Panc1 (cell line): ENCODE measurements around the gene XIAP. TPM values are rescaled to one million over a fixed set of nuclear protein-coding genes. Genes with fewer than 3 reads are reported as not detected.
A peak's percentile ranks its signal among the peaks of the same experiment; 100 is the strongest.

Experiments used
- ATAC-seq: fragments of 200-7000 bp; cut with Tn5 transposase; 2 replicates; pipeline ENCODE4 v1.9.1; 2020; ENCODE audit warnings: mild to moderate bottlenecking, moderate library complexity
- BruUV-seq: library from RNA; stranded (reverse); fragments of 400-500 nt; replicated peaks from 2 replicates; lab custom pipeline; 2021; lab: Mats Ljungman, UMichigan
- CTCF ChIA-PET: fragments of 300-600 bp; sonication (Branson Sonifier 250); formaldehyde crosslinking; loops from one replicate; lab custom pipeline; 2022; ENCODE audit warnings: antibody characterized with exemption; lab: Charles Lee
- POLR2A ChIA-PET: fragments of 300-600 bp; sonication (Branson Sonifier 250); formaldehyde crosslinking; loops from one replicate; lab custom pipeline; 2022; ENCODE audit warnings: antibody characterized with exemption; lab: Charles Lee
- DNase-seq: peaks from one replicate; pipeline ENCODE4 v3.0.0-alpha.2; 2010; ENCODE audit warnings: low read depth, low spot score
- H3K27ac ChIP-seq: 2 replicates; pipeline ENCODE4 v1.5.1; 2011; ENCODE audit warnings: mild to moderate bottlenecking, low read length, inconsistent platforms
- H3K27me3 ChIP-seq: fragments of 200-500 bp; sonication (Bioruptor generic); 2 replicates; pipeline ENCODE4 v1.6.0; 2014; ENCODE audit warnings: low read length, inconsistent platforms; ENCODE audit not compliant: control insufficient read depth, insufficient read depth
- H3K36me3 ChIP-seq: fragments of 200-500 bp; sonication (Bioruptor generic); 2 replicates; pipeline ENCODE4 v1.5.1; 2014; ENCODE audit warnings: inconsistent platforms, mild to moderate bottlenecking, low read length, moderate library complexity; ENCODE audit not compliant: control insufficient read depth, insufficient read depth
- H3K4me1 ChIP-seq: 2 replicates; pipeline ENCODE4 v1.5.1; 2011; ENCODE audit warnings: inconsistent platforms, mild to moderate bottlenecking, low read length, moderate library complexity; ENCODE audit not compliant: control insufficient read depth, insufficient read depth
- H3K4me3 ChIP-seq, 2 experiments: 2 replicates each; pipeline ENCODE4 v1.5.1; 2011 to 2012; ENCODE audit warnings: low read depth in 2 of 2, low read length in 2 of 2, mild to moderate bottlenecking in 2 of 2, inconsistent platforms in 1 of 2, moderate library complexity in 1 of 2
- H3K9me3 ChIP-seq: fragments of 200-500 bp; sonication (Bioruptor generic); 2 replicates; pipeline ENCODE4 v1.5.1; 2014; ENCODE audit warnings: low read depth, mild to moderate bottlenecking, inconsistent platforms, low read length, moderate library complexity; ENCODE audit not compliant: control insufficient read depth, insufficient read depth
- POLR2AphosphoS5 ChIP-seq: IDR thresholded peaks from 2 replicates; pipeline ENCODE4 v1.6.1; 2012; ENCODE audit warnings: mild to moderate bottlenecking, low read depth, low read length, moderate library complexity
- SIN3A ChIP-seq: IDR thresholded peaks from 2 replicates; pipeline ENCODE4 v1.6.1; 2012; ENCODE audit warnings: low read depth, mild to moderate bottlenecking, low read length, moderate library complexity, borderline replicate concordance; ENCODE audit not compliant: insufficient read depth
- TCF7L2 ChIP-seq: IDR thresholded peaks from 2 replicates; pipeline ENCODE4 v1.6.1; 2011; ENCODE audit warnings: mild to moderate bottlenecking, low read depth, low read length, inconsistent platforms
- in situ Hi-C: cut with HindIII; loops from 2 replicates; pipeline ENCODE4 v1.10.0; 2016; ENCODE audit warnings: low sequenced_read_pairs, low pct_unique_long_range_greater_than_20kb
- intact Hi-C: fragments of 100-400 bp; cut with micrococcal nuclease; formaldehyde crosslinking; loops from one replicate; pipeline ENCODE4 v1.10.0; 2022; ENCODE audit not compliant: unreplicated experiment
- total RNA-seq: library from RNA; stranded (reverse); gene quantifications from one replicate; pipeline ENCODE4 v1.2.1, GENCODE V29; 2021; ENCODE audit not compliant: unreplicated experiment
- TF ChIP-seq, protein P1 (sequence below), 2 experiments: IDR thresholded peaks; 2 replicates each; pipeline ENCODE4 v1.6.1; 2011 to 2012; ENCODE audit warnings: low read depth in 2 of 2, control low read depth in 1 of 2, low read length in 1 of 2, mild to moderate bottlenecking in 1 of 2, moderate library complexity in 1 of 2; ENCODE audit not compliant: insufficient read depth in 1 of 2
- TF ChIP-seq, protein P2 (sequence below): fragments of 450-650 bp; IDR thresholded peaks from 2 replicates; pipeline ENCODE4 v1.5.1; 2017; ENCODE audit warnings: mild to moderate bottlenecking

Gene XIAP
- total RNA-seq, 1 experiment from 2014 or later: 73.7 TPM

GRCh38 chrX:123881330-123881729, 21.5 kb downstream of the XIAP start:
- Histone ChIP-seq H3K4me3 (no peak overlapping the region), H3K27me3 (no peaks in the 10 kb centered on the region), H3K27ac (no peak overlapping the region), H3K36me3 (peaks cover 9% of the 10 kb centered on the region; the same call in 1 of the 2 replicates), H3K4me1 (no peaks in the 10 kb centered on the region; the same call in 1 of the 2 replicates), H3K9me3 (no peaks in the 10 kb centered on the region)
- ChIA-PET CTCF (no interaction called here), POLR2A (no interaction called here)
- intact Hi-C loops (no loop called here), in situ Hi-C loops (no loop called here)
- ATAC-seq: no peak
- BruUV-seq: TSS peak; percentile 11
- no peak for DNase-seq
- TF ChIP-seq SIN3A: no peak
- TF ChIP-seq TCF7L2: no peak
- no peak for TF ChIP-seq POLR2AphosphoS5
- TF ChIP-seq, protein P1, sequence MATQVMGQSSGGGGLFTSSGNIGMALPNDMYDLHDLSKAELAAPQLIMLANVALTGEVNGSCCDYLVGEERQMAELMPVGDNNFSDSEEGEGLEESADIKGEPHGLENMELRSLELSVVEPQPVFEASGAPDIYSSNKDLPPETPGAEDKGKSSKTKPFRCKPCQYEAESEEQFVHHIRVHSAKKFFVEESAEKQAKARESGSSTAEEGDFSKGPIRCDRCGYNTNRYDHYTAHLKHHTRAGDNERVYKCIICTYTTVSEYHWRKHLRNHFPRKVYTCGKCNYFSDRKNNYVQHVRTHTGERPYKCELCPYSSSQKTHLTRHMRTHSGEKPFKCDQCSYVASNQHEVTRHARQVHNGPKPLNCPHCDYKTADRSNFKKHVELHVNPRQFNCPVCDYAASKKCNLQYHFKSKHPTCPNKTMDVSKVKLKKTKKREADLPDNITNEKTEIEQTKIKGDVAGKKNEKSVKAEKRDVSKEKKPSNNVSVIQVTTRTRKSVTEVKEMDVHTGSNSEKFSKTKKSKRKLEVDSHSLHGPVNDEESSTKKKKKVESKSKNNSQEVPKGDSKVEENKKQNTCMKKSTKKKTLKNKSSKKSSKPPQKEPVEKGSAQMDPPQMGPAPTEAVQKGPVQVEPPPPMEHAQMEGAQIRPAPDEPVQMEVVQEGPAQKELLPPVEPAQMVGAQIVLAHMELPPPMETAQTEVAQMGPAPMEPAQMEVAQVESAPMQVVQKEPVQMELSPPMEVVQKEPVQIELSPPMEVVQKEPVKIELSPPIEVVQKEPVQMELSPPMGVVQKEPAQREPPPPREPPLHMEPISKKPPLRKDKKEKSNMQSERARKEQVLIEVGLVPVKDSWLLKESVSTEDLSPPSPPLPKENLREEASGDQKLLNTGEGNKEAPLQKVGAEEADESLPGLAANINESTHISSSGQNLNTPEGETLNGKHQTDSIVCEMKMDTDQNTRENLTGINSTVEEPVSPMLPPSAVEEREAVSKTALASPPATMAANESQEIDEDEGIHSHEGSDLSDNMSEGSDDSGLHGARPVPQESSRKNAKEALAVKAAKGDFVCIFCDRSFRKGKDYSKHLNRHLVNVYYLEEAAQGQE (IDR thresholded peaks at IDR 0.05; ENCODE audit: insufficient read depth in 1 of 2, low read depth in 2 of 2, low read length in 1 of 2): no peak
- TF ChIP-seq, protein P2, sequence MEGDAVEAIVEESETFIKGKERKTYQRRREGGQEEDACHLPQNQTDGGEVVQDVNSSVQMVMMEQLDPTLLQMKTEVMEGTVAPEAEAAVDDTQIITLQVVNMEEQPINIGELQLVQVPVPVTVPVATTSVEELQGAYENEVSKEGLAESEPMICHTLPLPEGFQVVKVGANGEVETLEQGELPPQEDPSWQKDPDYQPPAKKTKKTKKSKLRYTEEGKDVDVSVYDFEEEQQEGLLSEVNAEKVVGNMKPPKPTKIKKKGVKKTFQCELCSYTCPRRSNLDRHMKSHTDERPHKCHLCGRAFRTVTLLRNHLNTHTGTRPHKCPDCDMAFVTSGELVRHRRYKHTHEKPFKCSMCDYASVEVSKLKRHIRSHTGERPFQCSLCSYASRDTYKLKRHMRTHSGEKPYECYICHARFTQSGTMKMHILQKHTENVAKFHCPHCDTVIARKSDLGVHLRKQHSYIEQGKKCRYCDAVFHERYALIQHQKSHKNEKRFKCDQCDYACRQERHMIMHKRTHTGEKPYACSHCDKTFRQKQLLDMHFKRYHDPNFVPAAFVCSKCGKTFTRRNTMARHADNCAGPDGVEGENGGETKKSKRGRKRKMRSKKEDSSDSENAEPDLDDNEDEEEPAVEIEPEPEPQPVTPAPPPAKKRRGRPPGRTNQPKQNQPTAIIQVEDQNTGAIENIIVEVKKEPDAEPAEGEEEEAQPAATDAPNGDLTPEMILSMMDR: no peak

GRCh38 chrX:123882391-123882790, 22.5 kb downstream of the XIAP start:
- Histone ChIP-seq H3K9me3 (no peaks in the 10 kb centered on the region), H3K4me3 (no peak overlapping the region), H3K4me1 (no peaks in the 10 kb centered on the region; the same call in 1 of the 2 replicates), H3K36me3 (peaks cover 12% of the 10 kb centered on the region; the same call in 1 of the 2 replicates), H3K27ac (no peak overlapping the region), H3K27me3 (no peaks in the 10 kb centered on the region)
- DNase-seq: no peak
- no TSS peak for BruUV-seq
- CTCF ChIA-PET: interaction anchor here (0.6 kb wide), 1 partner anchor 1456 kb away, joined by 4 read pairs; no protein-coding TSS in a partner anchor
- intact Hi-C loops (no loop called here), in situ Hi-C loops (no loop called here)
- no peak for TF ChIP-seq TCF7L2
- no peak for TF ChIP-seq SIN3A
- no peak for TF ChIP-seq POLR2AphosphoS5
- TF ChIP-seq, protein P1 (IDR thresholded peaks at IDR 0.05; ENCODE audit: insufficient read depth in 1 of 2, low read depth in 2 of 2, low read length in 1 of 2): no peak
- TF ChIP-seq, protein P2: no peak
- no peak for ATAC-seq
- POLR2A ChIA-PET: no interaction called here
